Peyer's patch (tissue), 4 donors: ENCODE results near the gene AMER3. TPM values are rescaled to one million over a fixed set of nuclear protein-coding genes. Genes with fewer than 3 reads are reported as not detected.
"Not testable (repeated sequence)": the region's sequence is repeated elsewhere in the genome, so short reads cannot be mapped to it uniquely, and the experiment has no call there.

Experiments
- DNase-seq, 3 donors: peaks; one replicate each; pipeline ENCODE4 v3.0.0-alpha.2; 2017 to 2019
- H3K27ac ChIP-seq, 4 donors: fragments of 200-600 bp; sonication (generic); one replicate each; pipeline ENCODE4 v1.5.1; 2016 to 2019
- H3K27me3 ChIP-seq, 2 donors: fragments of 200-600 bp; sonication (generic); one replicate each; pipeline ENCODE4 v1.5.1; 2019
- H3K36me3 ChIP-seq, 3 donors: fragments of 200-600 bp; sonication (generic); one replicate each; pipeline ENCODE4 v1.5.1; 2016 to 2019
- H3K4me1 ChIP-seq, 4 donors: fragments of 200-600 bp; sonication (generic); one replicate each; pipeline ENCODE4 v1.5.1; 2016 to 2019
- H3K4me3 ChIP-seq, 4 donors: fragments of 200-600 bp; sonication (generic); 1 replicate in 3 of 4; 2 replicates in 1 of 4; pipeline ENCODE4 v1.5.1; 2016 to 2019; ENCODE audit warnings: mild to moderate bottlenecking in 1 of 4
- H3K9me3 ChIP-seq, 4 donors: fragments of 200-600 bp; sonication (generic); one replicate each; pipeline ENCODE4 v1.5.1; 2016 to 2019; ENCODE audit warnings: mild to moderate bottlenecking in 1 of 4
- POLR2A ChIP-seq, 2 donors: fragments of 450-650 bp; IDR thresholded peaks; one replicate each; pipeline ENCODE4 v1.5.1; 2017; ENCODE audit warnings: antibody characterized with exemption in 2 of 2, mild to moderate bottlenecking in 2 of 2, moderate library complexity in 2 of 2
- total RNA-seq, 4 donors: library from RNA; depleted of rRNA; stranded (reverse); fragments of >200 nt; gene quantifications; one replicate each; pipeline ENCODE4 v1.1.0, GENCODE V29; 2016
- TF ChIP-seq, protein P1 (sequence below), 6 experiments: fragments of 450-650 bp in 4 of 6; fragments of 200-600 bp in 2 of 6; sonication (generic) in 1 of 6; IDR thresholded peaks; one replicate each; pipeline ENCODE4 v1.5.1; 2017 to 2019; ENCODE audit warnings: antibody characterized with exemption in 6 of 6, mild to moderate bottlenecking in 3 of 6, moderate library complexity in 1 of 6

Gene AMER3, protein sequence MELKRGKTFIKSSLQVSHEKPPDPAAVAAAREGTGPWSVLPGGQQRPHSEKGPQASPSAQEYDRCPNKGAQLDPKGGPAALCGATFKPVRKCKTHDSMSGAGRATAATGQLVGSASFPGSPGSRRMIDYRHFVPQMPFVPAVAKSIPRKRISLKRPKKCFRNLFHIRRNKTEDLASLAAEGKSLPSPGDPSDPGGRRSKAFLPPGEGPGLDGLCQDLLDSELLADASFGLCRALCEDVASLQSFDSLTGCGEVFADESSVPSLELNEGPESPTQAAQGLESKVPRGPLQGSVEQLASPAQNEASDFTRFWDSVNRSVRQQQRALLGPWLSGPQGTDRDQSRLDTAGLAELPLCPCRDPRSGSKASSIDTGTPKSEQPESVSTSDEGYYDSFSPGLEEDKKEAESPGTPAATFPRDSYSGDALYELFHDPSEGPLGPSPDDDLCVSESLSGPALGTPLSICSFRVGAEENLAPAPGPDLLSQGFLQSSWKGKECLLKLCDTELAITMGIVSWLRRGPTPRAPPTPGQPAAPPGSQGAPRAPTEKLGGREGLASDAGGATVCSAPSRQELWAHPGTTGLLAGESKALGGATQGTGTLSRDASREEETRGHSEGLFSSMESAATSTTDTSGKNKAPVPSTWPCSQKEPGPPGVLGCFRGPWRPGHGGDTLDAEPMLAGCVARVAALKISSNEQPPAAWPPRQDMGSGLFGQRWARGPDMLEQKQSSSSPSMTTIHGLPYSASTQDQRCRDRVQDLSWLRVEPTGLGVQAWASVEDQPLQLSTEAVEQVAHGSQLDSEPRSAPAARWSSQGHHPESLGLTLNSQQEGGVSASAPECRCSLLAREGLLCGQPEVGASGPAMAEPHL
- total RNA-seq = 1 to 10 TPM in 1 of 4 donors, under 1 TPM in 2, not detected in 1; 0.13 to 1.1 (median 0.70) TPM

DNA sequence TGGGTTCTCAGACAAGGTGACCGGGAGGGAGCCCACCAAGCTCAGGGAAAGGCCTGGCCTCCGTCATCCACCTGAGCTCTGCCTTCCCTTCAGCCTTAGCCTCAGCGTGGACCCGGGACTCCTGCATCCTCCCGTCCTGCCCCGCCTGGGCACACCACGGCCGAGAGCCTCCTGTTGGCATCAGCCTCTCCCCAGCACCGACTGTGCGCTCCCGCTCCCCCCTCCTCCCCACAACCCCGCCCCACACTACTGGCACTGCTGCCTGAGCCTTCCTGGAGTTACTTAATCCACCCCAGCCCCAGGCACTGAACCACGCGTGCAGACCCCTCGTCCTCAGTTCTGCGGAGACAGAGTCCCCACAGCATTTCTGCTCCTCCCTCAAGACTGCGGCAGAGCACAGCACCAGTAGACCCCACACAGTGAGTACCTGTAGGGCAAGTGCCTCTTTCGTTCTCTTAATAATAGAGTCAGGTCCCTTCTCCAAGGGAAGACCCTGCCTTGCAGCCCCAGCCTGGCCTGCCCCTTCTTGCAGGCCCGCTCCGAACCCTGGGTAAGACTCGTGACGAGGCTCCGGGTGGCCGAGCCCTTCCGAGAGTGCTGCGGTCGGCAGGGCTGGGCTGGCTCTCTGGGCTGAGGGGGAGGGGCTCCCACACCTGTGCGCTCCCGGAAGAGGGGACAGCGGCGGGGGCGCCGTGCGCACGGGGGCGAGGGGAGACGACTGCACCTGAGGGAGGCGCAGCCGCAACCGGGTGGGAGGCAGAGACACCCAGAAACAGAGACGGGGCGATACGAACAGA is at the start of gene AMER3:
AMER3 (plus strand) TSS at position 285 of the 797 bp plus-strand sequence. CDS start 6,533 bp downstream, outside the sequence.
- DNase-seq = no peak
- H3K9me3 ChIP-seq = no peaks in the 10 kb centered on the region
- no peaks in the 10 kb centered on the region for H3K4me1 ChIP-seq
- TF ChIP-seq POLR2A (IDR thresholded peaks at IDR 0.05) = no peak
- TF ChIP-seq, protein P1, sequence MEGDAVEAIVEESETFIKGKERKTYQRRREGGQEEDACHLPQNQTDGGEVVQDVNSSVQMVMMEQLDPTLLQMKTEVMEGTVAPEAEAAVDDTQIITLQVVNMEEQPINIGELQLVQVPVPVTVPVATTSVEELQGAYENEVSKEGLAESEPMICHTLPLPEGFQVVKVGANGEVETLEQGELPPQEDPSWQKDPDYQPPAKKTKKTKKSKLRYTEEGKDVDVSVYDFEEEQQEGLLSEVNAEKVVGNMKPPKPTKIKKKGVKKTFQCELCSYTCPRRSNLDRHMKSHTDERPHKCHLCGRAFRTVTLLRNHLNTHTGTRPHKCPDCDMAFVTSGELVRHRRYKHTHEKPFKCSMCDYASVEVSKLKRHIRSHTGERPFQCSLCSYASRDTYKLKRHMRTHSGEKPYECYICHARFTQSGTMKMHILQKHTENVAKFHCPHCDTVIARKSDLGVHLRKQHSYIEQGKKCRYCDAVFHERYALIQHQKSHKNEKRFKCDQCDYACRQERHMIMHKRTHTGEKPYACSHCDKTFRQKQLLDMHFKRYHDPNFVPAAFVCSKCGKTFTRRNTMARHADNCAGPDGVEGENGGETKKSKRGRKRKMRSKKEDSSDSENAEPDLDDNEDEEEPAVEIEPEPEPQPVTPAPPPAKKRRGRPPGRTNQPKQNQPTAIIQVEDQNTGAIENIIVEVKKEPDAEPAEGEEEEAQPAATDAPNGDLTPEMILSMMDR (IDR thresholded peaks at IDR 0.05) = no peak
- peak within 1 kb of the TSS in 3 of 4 donors; percentile 12 to 34 (median 23) for H3K4me3 ChIP-seq
- no peak within 1 kb of the TSS for H3K27ac ChIP-seq
- peaks cover 0 to 16% of the 10 kb centered on the region in 2 donors for H3K27me3 ChIP-seq
- no peaks in the 10 kb centered on the region for H3K36me3 ChIP-seq

DNA sequence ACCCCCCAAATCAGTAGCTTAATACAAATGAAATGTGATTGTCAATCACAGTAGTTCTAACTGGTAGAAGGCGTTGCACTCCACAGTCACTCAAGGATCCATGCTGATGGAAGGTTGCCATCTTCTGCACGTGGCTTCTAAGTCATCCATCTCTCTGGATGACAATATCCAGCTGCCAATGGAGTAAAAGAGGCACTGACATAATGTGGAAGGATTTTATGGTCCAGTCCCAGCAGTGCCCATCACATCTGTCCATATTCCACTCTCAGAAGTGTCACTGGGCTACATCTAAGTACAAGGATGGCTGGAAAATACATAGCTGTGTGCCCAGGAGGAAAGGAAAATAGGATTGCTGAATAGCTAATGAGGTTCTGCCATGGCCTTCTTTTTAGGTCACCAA is 40.5 kb upstream of the AMER3 start:
- not testable (repeated sequence) for H3K9me3 ChIP-seq, H3K4me1 ChIP-seq, H3K27me3 ChIP-seq, H3K4me3 ChIP-seq, H3K27ac ChIP-seq, H3K36me3 ChIP-seq, DNase-seq

DNA sequence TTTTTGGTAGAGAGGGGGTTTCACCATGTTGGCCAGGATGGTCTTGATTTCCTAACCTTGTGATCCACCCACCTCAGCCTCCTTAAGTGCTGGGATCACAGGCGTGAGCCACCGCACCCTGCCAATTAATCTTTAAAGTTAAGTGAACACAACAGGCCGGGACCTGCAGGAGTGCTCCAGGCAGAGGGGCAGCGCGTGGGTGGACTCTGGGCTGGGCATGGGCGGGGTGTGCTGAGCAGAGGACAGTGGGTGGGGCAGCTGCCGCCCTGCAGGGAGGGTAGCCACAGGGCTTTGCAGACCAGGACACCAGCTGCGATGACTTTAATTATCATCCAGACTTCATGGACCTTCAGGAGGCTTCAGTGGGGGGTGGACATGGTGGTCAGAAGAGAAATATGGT is 35.3 kb upstream of the AMER3 start:
- no peak for TF ChIP-seq POLR2A (IDR thresholded peaks at IDR 0.05)
- TF ChIP-seq, protein P1 (IDR thresholded peaks at IDR 0.05) = no peak
- Histone ChIP-seq H3K36me3 (no peaks in the 10 kb centered on the region), H3K27me3 (no peaks in the 10 kb centered on the region), H3K4me1 (no peaks in the 10 kb centered on the region), H3K4me3 (no peak overlapping the region), H3K9me3 (no peaks in the 10 kb centered on the region), H3K27ac (no peak overlapping the region)
- DNase-seq = no peak

DNA sequence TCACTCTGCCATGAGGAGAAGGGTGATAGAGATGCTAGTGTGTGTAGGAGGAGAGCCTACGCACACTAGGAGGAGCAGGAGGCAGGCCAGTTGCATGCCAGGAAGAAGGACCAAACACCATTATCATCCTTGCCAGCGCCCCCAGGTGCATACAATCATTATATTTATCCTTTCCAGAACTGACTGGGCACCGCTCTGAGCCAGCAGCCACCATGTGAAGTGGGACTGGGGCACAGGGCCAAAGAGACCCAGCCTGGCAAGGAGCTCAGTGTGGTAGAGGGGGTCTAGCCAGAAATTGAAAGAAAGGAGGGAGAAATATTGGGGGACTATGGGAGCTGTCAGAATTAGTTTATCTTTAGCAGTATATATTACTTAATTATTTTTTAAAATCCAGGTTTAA is 34.8 kb upstream of the AMER3 start:
- no peak for DNase-seq
- no peaks in the 10 kb centered on the region for H3K27me3 ChIP-seq
- TF ChIP-seq POLR2A (IDR thresholded peaks at IDR 0.05) = no peak
- TF ChIP-seq, protein P1 (IDR thresholded peaks at IDR 0.05) = no peak
- H3K9me3 ChIP-seq = no peaks in the 10 kb centered on the region
- H3K36me3 ChIP-seq = no peaks in the 10 kb centered on the region
- H3K4me3 ChIP-seq = no peak overlapping the region
- no peak overlapping the region for H3K27ac ChIP-seq
- H3K4me1 ChIP-seq = no peaks in the 10 kb centered on the region

DNA sequence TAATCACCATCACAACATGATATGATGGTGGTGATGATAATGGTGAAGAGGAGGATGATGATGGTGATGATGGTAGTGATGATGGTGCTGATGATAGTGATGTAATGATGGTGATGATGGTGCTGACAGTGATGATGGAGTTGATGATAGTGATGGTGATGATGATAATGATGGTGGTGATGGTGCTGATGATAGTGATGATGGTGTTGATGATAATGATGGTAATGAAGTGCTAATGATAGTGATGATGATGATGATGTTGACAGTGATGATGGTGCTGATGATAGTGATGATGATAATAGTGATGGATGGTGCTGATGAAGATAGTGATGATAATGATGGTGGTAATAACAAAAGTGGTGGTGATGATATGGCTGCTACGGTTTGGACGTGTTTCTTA is 30.9 kb upstream of the AMER3 start:
- no peaks in the 10 kb centered on the region for H3K9me3 ChIP-seq
- no peak for DNase-seq
- TF ChIP-seq POLR2A (IDR thresholded peaks at IDR 0.05) = no peak
- TF ChIP-seq, protein P1 (IDR thresholded peaks at IDR 0.05) = no peak
- H3K27me3 ChIP-seq = no peaks in the 10 kb centered on the region
- H3K36me3 ChIP-seq = no peaks in the 10 kb centered on the region
- no peak overlapping the region for H3K27ac ChIP-seq
- peaks cover 6 to 22% (median 8%) of the 10 kb centered on the region in 4 donors for H3K4me1 ChIP-seq
- no peak overlapping the region for H3K4me3 ChIP-seq
